ENCODE data around the gene CNBD2. TPM values are rescaled to one million over a fixed set of nuclear protein-coding genes. Genes with fewer than 3 reads are reported as not detected.

The CNBD2 gene
- polyA plus RNA-seq, 1 donor from 2014 or later, result 9.5 TPM

GRCh38 chr20:35984382-35984781 lies 16.0 kb downstream of the CNBD2 start:
- H3K27ac ChIP-seq (ENCODE audit: low read length), result no peak overlapping the region
- H3K79me2 ChIP-seq (replicated peaks; ENCODE audit: insufficient read depth, low read length), result no peaks in the 10 kb centered on the region
- H3K9me3 ChIP-seq (ENCODE audit: low read length), result no peaks in the 10 kb centered on the region

GRCh38 chr20:35985806-35986205 lies 17.4 kb downstream of the CNBD2 start:
- TF ChIP-seq SMC3 (conservative IDR thresholded peaks at IDR 0.05; ENCODE audit: poor library complexity) (no peak), RAD21 (conservative IDR thresholded peaks at IDR 0.05) (no peak), POLR2AphosphoS5 (IDR thresholded peaks at IDR 0.05) (no peak)
- H3K4me3 ChIP-seq (ENCODE audit: low read length), result no peak overlapping the region
- H3K9me2 ChIP-seq (ENCODE audit: insufficient read depth, low read length), result no peaks in the 10 kb centered on the region
- no peaks in the 10 kb centered on the region for H3K27me3 ChIP-seq (ENCODE audit: insufficient read depth, low read depth, low read length)
- H3K79me2 ChIP-seq (replicated peaks; ENCODE audit: insufficient read depth, low read length), result no peaks in the 10 kb centered on the region
- no peaks in the 10 kb centered on the region for H3K36me3 ChIP-seq (ENCODE audit: insufficient read depth, low read length)
- no peak overlapping the region for H3K4me2 ChIP-seq (ENCODE audit: low read length)
- no peak overlapping the region for H2AFZ ChIP-seq (ENCODE audit: low read depth, low read length)
- H3K9me3 ChIP-seq (ENCODE audit: low read length), result no peaks in the 10 kb centered on the region
- no peak overlapping the region for H3K9ac ChIP-seq (ENCODE audit: low read length)
- no peaks in the 10 kb centered on the region for H4K20me1 ChIP-seq (ENCODE audit: insufficient read depth)
- no peak overlapping the region for H3K27ac ChIP-seq (ENCODE audit: low read length)
- H3F3A ChIP-seq (ENCODE audit: insufficient read depth, low read length, poor library complexity, severe bottlenecking), result no peaks in the 10 kb centered on the region

More at GRCh38 chr20:35984382-35984781, 16.0 kb downstream of the CNBD2 start:
- TF ChIP-seq SMC3 (conservative IDR thresholded peaks at IDR 0.05; ENCODE audit: poor library complexity) (no peak), EP300 (conservative IDR thresholded peaks at IDR 0.05; ENCODE audit: poor library complexity, severe bottlenecking) (no peak), TAF1 (IDR thresholded peaks at IDR 0.05; ENCODE audit: low read depth) (no peak), RAD21 (conservative IDR thresholded peaks at IDR 0.05) (no peak), CTCF (IDR thresholded peaks at IDR 0.05; ENCODE audit: poor library complexity, severe bottlenecking) (no peak), MXI1 (conservative IDR thresholded peaks at IDR 0.05; ENCODE audit: poor library complexity, severe bottlenecking) (no peak), REST (IDR thresholded peaks at IDR 0.05; ENCODE audit: borderline replicate concordance) (no peak), EZH2 (IDR thresholded peaks at IDR 0.05; ENCODE audit: borderline replicate concordance, insufficient read depth, low read length, poor library complexity, severe bottlenecking) (no peak), POLR2AphosphoS5 (IDR thresholded peaks at IDR 0.05) (no peak)
- no peaks in the 10 kb centered on the region for H4K20me1 ChIP-seq (ENCODE audit: insufficient read depth)
- no peaks in the 10 kb centered on the region for H3K36me3 ChIP-seq (ENCODE audit: insufficient read depth, low read length)
- H3K4me2 ChIP-seq (ENCODE audit: low read length), result no peak overlapping the region
- no peaks in the 10 kb centered on the region for H3K27me3 ChIP-seq (ENCODE audit: insufficient read depth, low read depth, low read length)
- H3K9me2 ChIP-seq (ENCODE audit: insufficient read depth, low read length), result no peaks in the 10 kb centered on the region
- no peak overlapping the region for H3K9ac ChIP-seq (ENCODE audit: low read length)
- H3F3A ChIP-seq (ENCODE audit: insufficient read depth, low read length, poor library complexity, severe bottlenecking), result no peaks in the 10 kb centered on the region
- H3K4me3 ChIP-seq (ENCODE audit: low read length), result no peak overlapping the region
- no peak overlapping the region for H2AFZ ChIP-seq (ENCODE audit: low read depth, low read length)

Measured in neural cell (in vitro differentiated cells).